Skin epidermis (tissue), 12 donors: ENCODE data around the gene POM121L2.
"Not testable (repeated sequence)": the region's sequence is repeated elsewhere in the genome, so short reads cannot be mapped to it uniquely, and the experiment has no call there.

Experiments
- H3K27ac ChIP-seq, 21 experiments: fragments of 200-600 bp; sonication (generic) in 11 of 21; one replicate each; pipeline ENCODE4 v1.5.0; 2020; ENCODE audit warnings: mild to moderate bottlenecking in 3 of 21, inconsistent platforms in 2 of 21, moderate library complexity in 2 of 21
- H3K4me3 ChIP-seq, 7 experiments: fragments of 200-600 bp; sonication (generic) in 2 of 7; one replicate each; pipeline ENCODE4 v1.5.0; 2020; ENCODE audit warnings: inconsistent platforms in 2 of 7, mild to moderate bottlenecking in 2 of 7, moderate library complexity in 1 of 7

POM121L2 gene

GRCh38 chr6:27267003-27267402 is 45.1 kb downstream of the POM121L2 start:
- H3K27ac ChIP-seq, H3K4me3 ChIP-seq: not testable (repeated sequence)

GRCh38 chr6:27263886-27264285 is 48.2 kb downstream of the POM121L2 start:
- no peak overlapping the region for H3K4me3 ChIP-seq
- no peak overlapping the region for H3K27ac ChIP-seq

- H3K4me3 ChIP-seq, result no peak overlapping the region
- no peak overlapping the region for H3K27ac ChIP-seq
Measured at GRCh38 chr6:27260836-27261375, 51.2 kb downstream of the POM121L2 start.

GRCh38 chr6:27260369-27260768 is 51.7 kb downstream of the POM121L2 start:
- Histone ChIP-seq H3K4me3 (no peak overlapping the region), H3K27ac (no peak overlapping the region)
